ENCODE data around the gene DSC1.
"Not testable (repeated sequence)": the region's sequence is repeated elsewhere in the genome, so short reads cannot be mapped to it uniquely, and the experiment has no call there.

Gene DSC1

DNA sequence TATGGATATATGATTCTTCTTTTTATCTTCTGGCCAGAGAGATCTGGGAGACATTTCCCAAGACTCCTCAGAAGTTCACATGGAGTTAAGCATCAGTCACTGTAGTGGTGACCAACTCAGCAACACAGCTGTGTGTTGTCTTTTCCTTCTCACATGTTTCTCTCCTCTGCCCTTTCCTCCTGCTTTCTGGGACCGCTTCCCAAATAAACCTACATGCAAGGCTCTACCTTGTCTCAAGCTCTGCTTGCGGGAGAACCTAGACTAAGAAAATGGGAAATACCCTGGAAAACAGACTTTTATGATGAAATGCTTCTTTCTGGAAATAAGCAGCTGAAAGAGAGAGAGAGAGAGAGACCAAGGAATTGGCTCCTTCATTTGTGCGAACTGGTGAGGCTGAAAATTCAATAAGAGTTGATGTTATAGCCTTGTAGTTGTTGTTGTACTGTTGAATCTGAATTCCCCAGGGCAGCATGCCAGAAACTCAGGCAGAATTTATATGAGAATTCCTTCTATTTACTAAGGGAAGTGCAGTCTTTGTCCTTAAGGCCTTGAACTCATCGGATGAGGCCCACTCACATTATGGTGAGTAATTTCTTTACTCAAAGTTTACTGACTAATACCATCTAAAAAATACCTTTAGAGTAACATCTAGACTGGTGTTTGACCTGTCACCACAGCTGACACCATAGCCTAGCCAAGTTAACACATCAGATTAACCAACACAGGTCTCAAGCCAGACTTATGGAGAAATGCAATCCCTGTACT is 22.7 kb upstream of the DSC1 start:
- no peak overlapping the region for H3K56ac ChIP-seq (ENCODE audit: low read length)
- no peak overlapping the region for H4K8ac ChIP-seq (ENCODE audit: low read depth, low read length)
- no peaks in the 10 kb centered on the region for H3K27me3 ChIP-seq (ENCODE audit: insufficient read depth, low read length, poor library complexity)
- H3K36me3 ChIP-seq (ENCODE audit: control insufficient read depth, insufficient read depth, low read length): no peaks in the 10 kb centered on the region
- WGBS (ENCODE audit: extremely low coverage, insufficient coverage, low lambda C conversion rate): no CpG with 5 or more reads among the region's 4 CpGs
- no peak overlapping the region for H4K5ac ChIP-seq (ENCODE audit: low read length)
- no peak overlapping the region for H3K4me2 ChIP-seq (ENCODE audit: low read length)
- no peak overlapping the region for H3K27ac ChIP-seq (ENCODE audit: low read depth, low read length)
- H3K9ac ChIP-seq (ENCODE audit: low read length): no peak overlapping the region
- no peak for DNase-seq
- H3K79me1 ChIP-seq (ENCODE audit: low read length): no peaks in the 10 kb centered on the region
- no peak overlapping the region for H2BK120ac ChIP-seq (ENCODE audit: low read depth, low read length)
- H3K79me2 ChIP-seq (ENCODE audit: control insufficient read depth, insufficient read depth, low read length): no peaks in the 10 kb centered on the region
- no peak overlapping the region for H3K23ac ChIP-seq (ENCODE audit: low read length)
- H3K18ac ChIP-seq (ENCODE audit: low read length): no peak overlapping the region
- H3K4ac ChIP-seq (ENCODE audit: low read depth, low read length): no peak overlapping the region
- no peak overlapping the region for H3K4me3 ChIP-seq (ENCODE audit: low read length)
- H2BK5ac ChIP-seq (ENCODE audit: low read length): no peak overlapping the region
- H2AK5ac ChIP-seq (ENCODE audit: low read length): no peak overlapping the region
- no peaks in the 10 kb centered on the region for H3K4me1 ChIP-seq (ENCODE audit: control insufficient read depth, low read depth, low read length)
- no peak overlapping the region for H2BK15ac ChIP-seq (replicated peaks; ENCODE audit: low read depth)

DNA sequence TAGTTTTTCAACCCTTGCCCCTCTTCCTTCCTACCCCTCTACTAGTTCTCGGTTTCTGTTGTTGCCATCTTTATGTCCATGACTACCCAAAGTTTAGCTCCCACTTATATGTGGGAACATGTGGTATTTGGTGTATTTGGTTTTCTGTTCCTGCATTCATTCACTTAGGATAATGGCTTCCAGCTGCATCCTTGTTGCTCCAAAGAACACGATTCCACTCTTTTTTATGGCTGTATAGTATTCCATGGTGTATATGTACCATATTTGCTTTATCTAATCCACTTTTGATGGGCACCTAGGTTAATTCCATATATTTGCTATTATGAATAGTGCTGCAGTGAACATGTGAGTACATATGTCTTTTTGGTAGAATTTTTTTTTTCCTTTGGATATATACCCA is 20.6 kb upstream of the DSC1 start:
- H3K23ac ChIP-seq (ENCODE audit: low read length): no peak overlapping the region
- H3K36me3 ChIP-seq (ENCODE audit: control insufficient read depth, insufficient read depth, low read length): no peaks in the 10 kb centered on the region
- H3K4me2 ChIP-seq (ENCODE audit: low read length): no peak overlapping the region
- H2BK15ac ChIP-seq (replicated peaks; ENCODE audit: low read depth): no peak overlapping the region
- WGBS (ENCODE audit: extremely low coverage, insufficient coverage, low lambda C conversion rate): no CpG with 5 or more reads among the region's 2 CpGs
- no peak overlapping the region for H3K27ac ChIP-seq (ENCODE audit: low read depth, low read length)
- no peak overlapping the region for H3K4me3 ChIP-seq (ENCODE audit: low read length)
- H3K79me2 ChIP-seq (ENCODE audit: control insufficient read depth, insufficient read depth, low read length): no peaks in the 10 kb centered on the region
- no peak overlapping the region for H2AK5ac ChIP-seq (ENCODE audit: low read length)
- H2BK120ac ChIP-seq (ENCODE audit: low read depth, low read length): no peak overlapping the region
- DNase-seq: no peak
- H3K9ac ChIP-seq (ENCODE audit: low read length): no peak overlapping the region
- no peaks in the 10 kb centered on the region for H3K79me1 ChIP-seq (ENCODE audit: low read length)
- H3K4ac ChIP-seq (ENCODE audit: low read depth, low read length): no peak overlapping the region
- H3K56ac ChIP-seq (ENCODE audit: low read length): no peak overlapping the region
- H3K27me3 ChIP-seq (ENCODE audit: insufficient read depth, low read length, poor library complexity): no peaks in the 10 kb centered on the region
- H4K8ac ChIP-seq (ENCODE audit: low read depth, low read length): no peak overlapping the region
- no peak overlapping the region for H3K18ac ChIP-seq (ENCODE audit: low read length)
- no peaks in the 10 kb centered on the region for H3K4me1 ChIP-seq (ENCODE audit: control insufficient read depth, low read depth, low read length)
- no peak overlapping the region for H4K5ac ChIP-seq (ENCODE audit: low read length)
- H2BK5ac ChIP-seq (ENCODE audit: low read length): no peak overlapping the region

GRCh38 chr18:31177369-31177768 is 14.7 kb upstream of the DSC1 start:
- H2BK15ac ChIP-seq (replicated peaks; ENCODE audit: low read depth); H3K27me3 ChIP-seq (ENCODE audit: insufficient read depth, low read length, poor library complexity); H2BK120ac ChIP-seq (ENCODE audit: low read depth, low read length); H3K4me2 ChIP-seq (ENCODE audit: low read length); H3K56ac ChIP-seq (ENCODE audit: low read length); H3K18ac ChIP-seq (ENCODE audit: low read length); DNase-seq; H3K79me1 ChIP-seq (ENCODE audit: low read length); H3K4me3 ChIP-seq (ENCODE audit: low read length); H2BK5ac ChIP-seq (ENCODE audit: low read length); H3K23ac ChIP-seq (ENCODE audit: low read length); H4K5ac ChIP-seq (ENCODE audit: low read length); H3K36me3 ChIP-seq (ENCODE audit: control insufficient read depth, insufficient read depth, low read length); H3K9ac ChIP-seq (ENCODE audit: low read length); H4K8ac ChIP-seq (ENCODE audit: low read depth, low read length); H2AK5ac ChIP-seq (ENCODE audit: low read length); H3K79me2 ChIP-seq (ENCODE audit: control insufficient read depth, insufficient read depth, low read length); H3K4me1 ChIP-seq (ENCODE audit: control insufficient read depth, low read depth, low read length); H3K4ac ChIP-seq (ENCODE audit: low read depth, low read length); H3K27ac ChIP-seq (ENCODE audit: low read depth, low read length): not testable (repeated sequence)
- WGBS (ENCODE audit: extremely low coverage, insufficient coverage, low lambda C conversion rate): no CpG with 5 or more reads among the region's 6 CpGs

DNA sequence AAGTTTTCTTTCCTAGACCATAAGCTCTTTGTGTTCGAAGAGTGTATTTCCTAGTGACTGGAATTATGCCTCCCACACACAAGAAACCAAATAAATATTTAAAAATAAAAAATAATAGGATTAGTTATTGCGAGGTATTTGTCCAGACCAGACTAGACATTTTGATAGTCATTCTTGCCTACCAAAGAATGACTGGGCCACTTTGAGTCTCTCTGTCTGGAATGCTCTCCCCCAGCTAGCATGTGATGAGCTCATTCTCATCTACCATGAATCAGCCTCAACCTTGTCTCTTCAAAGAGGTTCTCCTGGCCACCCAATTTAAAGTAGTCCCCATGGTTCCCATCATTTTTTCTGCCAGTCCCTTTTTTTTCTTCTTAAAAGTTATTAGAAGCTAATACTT is 13.9 kb upstream of the DSC1 start:
- H3K4me3 ChIP-seq (ENCODE audit: low read length): no peak overlapping the region
- H2AK5ac ChIP-seq (ENCODE audit: low read length): no peak overlapping the region
- no peak overlapping the region for H3K9ac ChIP-seq (ENCODE audit: low read length)
- H3K36me3 ChIP-seq (ENCODE audit: control insufficient read depth, insufficient read depth, low read length): no peaks in the 10 kb centered on the region
- no peaks in the 10 kb centered on the region for H3K4me1 ChIP-seq (ENCODE audit: control insufficient read depth, low read depth, low read length)
- WGBS (ENCODE audit: extremely low coverage, insufficient coverage, low lambda C conversion rate): no CpG with 5 or more reads among the region's 2 CpGs
- H4K5ac ChIP-seq (ENCODE audit: low read length): no peak overlapping the region
- DNase-seq: no peak
- H3K27me3 ChIP-seq (ENCODE audit: insufficient read depth, low read length, poor library complexity): no peaks in the 10 kb centered on the region
- no peak overlapping the region for H3K18ac ChIP-seq (ENCODE audit: low read length)
- no peak overlapping the region for H3K4me2 ChIP-seq (ENCODE audit: low read length)
- H3K79me2 ChIP-seq (ENCODE audit: control insufficient read depth, insufficient read depth, low read length): no peaks in the 10 kb centered on the region
- no peak overlapping the region for H3K56ac ChIP-seq (ENCODE audit: low read length)
- no peak overlapping the region for H3K4ac ChIP-seq (ENCODE audit: low read depth, low read length)
- H2BK5ac ChIP-seq (ENCODE audit: low read length): no peak overlapping the region
- H4K8ac ChIP-seq (ENCODE audit: low read depth, low read length): no peak overlapping the region
- no peak overlapping the region for H2BK15ac ChIP-seq (replicated peaks; ENCODE audit: low read depth)
- no peak overlapping the region for H3K23ac ChIP-seq (ENCODE audit: low read length)
- H2BK120ac ChIP-seq (ENCODE audit: low read depth, low read length): no peak overlapping the region
- no peaks in the 10 kb centered on the region for H3K79me1 ChIP-seq (ENCODE audit: low read length)
- no peak overlapping the region for H3K27ac ChIP-seq (ENCODE audit: low read depth, low read length)

- Histone ChIP-seq H3K23ac (ENCODE audit: low read length) (no peak overlapping the region), H2BK120ac (ENCODE audit: low read depth, low read length) (no peak overlapping the region), H3K36me3 (ENCODE audit: control insufficient read depth, insufficient read depth, low read length) (no peaks in the 10 kb centered on the region), H2AK5ac (ENCODE audit: low read length) (no peak overlapping the region), H3K9ac (ENCODE audit: low read length) (no peak overlapping the region), H3K4me1 (ENCODE audit: control insufficient read depth, low read depth, low read length) (no peaks in the 10 kb centered on the region), H3K4me3 (ENCODE audit: low read length) (no peak overlapping the region), H3K4me2 (ENCODE audit: low read length) (no peak overlapping the region), H3K56ac (ENCODE audit: low read length) (no peak overlapping the region), H3K18ac (ENCODE audit: low read length) (no peak overlapping the region), H2BK5ac (ENCODE audit: low read length) (no peak overlapping the region), H3K27ac (ENCODE audit: low read depth, low read length) (no peak overlapping the region), H3K27me3 (ENCODE audit: insufficient read depth, low read length, poor library complexity) (no peaks in the 10 kb centered on the region), H3K4ac (ENCODE audit: low read depth, low read length) (no peak overlapping the region), H3K79me1 (ENCODE audit: low read length) (no peaks in the 10 kb centered on the region), H4K5ac (ENCODE audit: low read length) (no peak overlapping the region), H2BK15ac (replicated peaks; ENCODE audit: low read depth) (no peak overlapping the region), H3K79me2 (ENCODE audit: control insufficient read depth, insufficient read depth, low read length) (no peaks in the 10 kb centered on the region), H4K8ac (ENCODE audit: low read depth, low read length) (no peak overlapping the region)
- no peak for DNase-seq
- WGBS (ENCODE audit: extremely low coverage, insufficient coverage, low lambda C conversion rate): no CpG with 5 or more reads among the region's 1 CpG
Observed at GRCh38 chr18:31171144-31171839, 8.6 kb upstream of the DSC1 start.
